Peyer's patch (tissue), 4 donors: ENCODE data around the gene FNDC3B.

Source experiments
- CTCF ChIP-seq, 6 experiments: fragments of 450-650 bp in 4 of 6; fragments of 200-600 bp in 2 of 6; sonication (generic) in 1 of 6; IDR thresholded peaks; one replicate each; pipeline ENCODE4 v1.5.1; 2017 to 2019; ENCODE audit warnings: antibody characterized with exemption in 6 of 6, mild to moderate bottlenecking in 3 of 6, moderate library complexity in 1 of 6
- POLR2A ChIP-seq, 2 donors: fragments of 450-650 bp; IDR thresholded peaks; one replicate each; pipeline ENCODE4 v1.5.1; 2017; ENCODE audit warnings: antibody characterized with exemption in 2 of 2, mild to moderate bottlenecking in 2 of 2, moderate library complexity in 2 of 2

- no peak for TF ChIP-seq CTCF (IDR thresholded peaks at IDR 0.05)
- TF ChIP-seq POLR2A (IDR thresholded peaks at IDR 0.05) = no peak
Measured at GRCh38 chr3:172251211-172251610, 211.8 kb downstream of the FNDC3B start.
